ENCODE measurements around the gene ABCC5. TPM values are rescaled to one million over a fixed set of nuclear protein-coding genes. Genes with fewer than 3 reads are reported as not detected.

Gene ABCC5
- polyA plus RNA-seq, 4 donors = 9.2 to 64.6 (median 13.0) TPM

GRCh38 chr3:183896610-183897009 is 121.1 kb downstream of the ABCC5 start:
- H3K27me3 ChIP-seq (ENCODE audit: control insufficient read depth in 3 of 3, insufficient read depth in 3 of 3, low read length in 3 of 3) = peaks cover 0 to 8% (median 0%) of the 10 kb centered on the region in 3 donors
- H3K27ac ChIP-seq (ENCODE audit: low read depth in 1 of 3, low read length in 2 of 3) = no peak overlapping the region
- no peak for DNase-seq
- H3K4me3 ChIP-seq (ENCODE audit: low read depth in 1 of 3, low read length in 3 of 3) = no peak overlapping the region
- no peaks in the 10 kb centered on the region for H3K36me3 ChIP-seq (ENCODE audit: control insufficient read depth in 3 of 3, insufficient read depth in 2 of 3, low read depth in 1 of 3, low read length in 3 of 3)
- WGBS, 3 donors = 47 to 55% (median 49%) methylated on average over 2 of the region's 2 CpGs
- no peak for FAIRE-seq
- no peaks in the 10 kb centered on the region for H3K4me1 ChIP-seq (ENCODE audit: control insufficient read depth in 3 of 3, insufficient read depth in 2 of 3, low read depth in 1 of 3, low read length in 2 of 3)
- no peaks in the 10 kb centered on the region for H3K9me3 ChIP-seq (ENCODE audit: control insufficient read depth in 2 of 2, insufficient read depth in 1 of 2, low read depth in 1 of 2, low read length in 1 of 2)

GRCh38 chr3:183896184-183896583 is 121.5 kb downstream of the ABCC5 start:
- Histone ChIP-seq H3K4me1 (ENCODE audit: control insufficient read depth in 3 of 3, insufficient read depth in 2 of 3, low read depth in 1 of 3, low read length in 2 of 3) (no peaks in the 10 kb centered on the region), H3K9me3 (ENCODE audit: control insufficient read depth in 2 of 2, insufficient read depth in 1 of 2, low read depth in 1 of 2, low read length in 1 of 2) (no peaks in the 10 kb centered on the region), H3K4me3 (ENCODE audit: low read depth in 1 of 3, low read length in 3 of 3) (no peak overlapping the region), H3K27ac (ENCODE audit: low read depth in 1 of 3, low read length in 2 of 3) (no peak overlapping the region), H3K27me3 (ENCODE audit: control insufficient read depth in 3 of 3, insufficient read depth in 3 of 3, low read length in 3 of 3) (peaks cover 0 to 8% (median 0%) of the 10 kb centered on the region in 3 donors), H3K36me3 (ENCODE audit: control insufficient read depth in 3 of 3, insufficient read depth in 2 of 3, low read depth in 1 of 3, low read length in 3 of 3) (no peaks in the 10 kb centered on the region)
- 69 to 83% (median 71%) methylated on average over 3 of the region's 3 CpGs for WGBS, 3 donors
- DNase-seq (no peak), FAIRE-seq (no peak)

GRCh38 chr3:183895774-183896173 is 121.9 kb downstream of the ABCC5 start:
- WGBS, 3 donors = 87 to 90% (median 87%) methylated on average over 6 of the region's 6 CpGs
- FAIRE-seq = no peak

GRCh38 chr3:183895296-183895695 is 122.4 kb downstream of the ABCC5 start:
- peaks cover 0 to 8% (median 0%) of the 10 kb centered on the region in 3 donors for H3K27me3 ChIP-seq (ENCODE audit: control insufficient read depth in 3 of 3, insufficient read depth in 3 of 3, low read length in 3 of 3)
- no peaks in the 10 kb centered on the region for H3K36me3 ChIP-seq (ENCODE audit: control insufficient read depth in 3 of 3, insufficient read depth in 2 of 3, low read depth in 1 of 3, low read length in 3 of 3)
- no peaks in the 10 kb centered on the region for H3K4me1 ChIP-seq (ENCODE audit: control insufficient read depth in 3 of 3, insufficient read depth in 2 of 3, low read depth in 1 of 3, low read length in 2 of 3)
- peak; percentile 47 to 48 for DNase-seq
- H3K9me3 ChIP-seq (ENCODE audit: control insufficient read depth in 2 of 2, insufficient read depth in 1 of 2, low read depth in 1 of 2, low read length in 1 of 2) = no peaks in the 10 kb centered on the region
- 19 to 20% (median 20%) methylated on average over 5 of the region's 5 CpGs for WGBS, 3 donors
- H3K27ac ChIP-seq (ENCODE audit: low read depth in 1 of 3, low read length in 2 of 3) = no peak overlapping the region
- H3K4me3 ChIP-seq (ENCODE audit: low read depth in 1 of 3, low read length in 3 of 3) = no peak overlapping the region
- no peak for FAIRE-seq

More at GRCh38 chr3:183895774-183896173, 121.9 kb downstream of the ABCC5 start:
- H3K27me3 ChIP-seq (ENCODE audit: control insufficient read depth in 3 of 3, insufficient read depth in 3 of 3, low read length in 3 of 3) = peaks cover 0 to 8% (median 0%) of the 10 kb centered on the region in 3 donors
- no peaks in the 10 kb centered on the region for H3K9me3 ChIP-seq (ENCODE audit: control insufficient read depth in 2 of 2, insufficient read depth in 1 of 2, low read depth in 1 of 2, low read length in 1 of 2)
- no peak for DNase-seq
- no peak overlapping the region for H3K4me3 ChIP-seq (ENCODE audit: low read depth in 1 of 3, low read length in 3 of 3)
- no peak overlapping the region for H3K27ac ChIP-seq (ENCODE audit: low read depth in 1 of 3, low read length in 2 of 3)
- no peaks in the 10 kb centered on the region for H3K36me3 ChIP-seq (ENCODE audit: control insufficient read depth in 3 of 3, insufficient read depth in 2 of 3, low read depth in 1 of 3, low read length in 3 of 3)
- no peaks in the 10 kb centered on the region for H3K4me1 ChIP-seq (ENCODE audit: control insufficient read depth in 3 of 3, insufficient read depth in 2 of 3, low read depth in 1 of 3, low read length in 2 of 3)

GRCh38 chr3:183892610-183893214 is 125.0 kb downstream of the ABCC5 start:
- H3K4me1 ChIP-seq (ENCODE audit: control insufficient read depth in 3 of 3, insufficient read depth in 2 of 3, low read depth in 1 of 3, low read length in 2 of 3) = no peaks in the 10 kb centered on the region

GRCh38 chr3:183885766-183886165 is 131.9 kb downstream of the ABCC5 start:
- no peaks in the 10 kb centered on the region for H3K9me3 ChIP-seq (ENCODE audit: control insufficient read depth in 2 of 2, insufficient read depth in 1 of 2, low read depth in 1 of 2, low read length in 1 of 2)
- no peak overlapping the region for H3K27ac ChIP-seq (ENCODE audit: low read depth in 1 of 3, low read length in 2 of 3)
- H3K36me3 ChIP-seq (ENCODE audit: control insufficient read depth in 3 of 3, insufficient read depth in 2 of 3, low read depth in 1 of 3, low read length in 3 of 3) = peaks cover 0 to 1% (median 0%) of the 10 kb centered on the region in 3 donors
- 90 to 94% (median 91%) methylated on average over 10 of the region's 10 CpGs for WGBS, 3 donors
- peaks cover 3 to 6% (median 5%) of the 10 kb centered on the region in 3 donors for H3K4me1 ChIP-seq (ENCODE audit: control insufficient read depth in 3 of 3, insufficient read depth in 2 of 3, low read depth in 1 of 3, low read length in 2 of 3)
- H3K27me3 ChIP-seq (ENCODE audit: control insufficient read depth in 3 of 3, insufficient read depth in 3 of 3, low read length in 3 of 3) = peaks cover 0 to 4% (median 2%) of the 10 kb centered on the region in 3 donors
- DNase-seq (no peak), FAIRE-seq (no peak)
- no peak overlapping the region for H3K4me3 ChIP-seq (ENCODE audit: low read depth in 1 of 3, low read length in 3 of 3)

More at GRCh38 chr3:183892610-183893214, 125.0 kb downstream of the ABCC5 start:
- Histone ChIP-seq H3K4me3 (ENCODE audit: low read depth in 1 of 3, low read length in 3 of 3) (no peak overlapping the region), H3K9me3 (ENCODE audit: control insufficient read depth in 2 of 2, insufficient read depth in 1 of 2, low read depth in 1 of 2, low read length in 1 of 2) (no peaks in the 10 kb centered on the region), H3K27ac (ENCODE audit: low read depth in 1 of 3, low read length in 2 of 3) (peak overlapping the region in 1 of 3 donors; percentile 15), H3K36me3 (ENCODE audit: control insufficient read depth in 3 of 3, insufficient read depth in 2 of 3, low read depth in 1 of 3, low read length in 3 of 3) (no peaks in the 10 kb centered on the region), H3K27me3 (ENCODE audit: control insufficient read depth in 3 of 3, insufficient read depth in 3 of 3, low read length in 3 of 3) (peaks cover 0 to 4% (median 2%) of the 10 kb centered on the region in 3 donors)
- WGBS, 3 donors = 37 to 44% (median 43%) methylated on average over 9 of the region's 9 CpGs
- FAIRE-seq (no peak), DNase-seq (peak; percentile 31 to 71)

GRCh38 chr3:183884427-183885296 is 133.0 kb downstream of the ABCC5 start, which contains the start of gene PARL:
Gene PARL (minus strand): TSS chr3:183884880. CDS start chr3:183884846, 34 bp downstream.
- WGBS, 3 donors = 0 to 1% (median 0%) methylated on average over 61 to 63 of the region's 63 CpGs
- Histone ChIP-seq H3K36me3 (ENCODE audit: control insufficient read depth in 3 of 3, insufficient read depth in 2 of 3, low read depth in 1 of 3, low read length in 3 of 3) (peaks cover 0 to 4% (median 1%) of the 10 kb centered on the region in 3 donors), H3K4me1 (ENCODE audit: control insufficient read depth in 3 of 3, insufficient read depth in 2 of 3, low read depth in 1 of 3, low read length in 2 of 3) (peaks cover 3 to 6% (median 5%) of the 10 kb centered on the region in 3 donors), H3K9me3 (ENCODE audit: control insufficient read depth in 2 of 2, insufficient read depth in 1 of 2, low read depth in 1 of 2, low read length in 1 of 2) (no peaks in the 10 kb centered on the region), H3K27ac (ENCODE audit: low read depth in 1 of 3, low read length in 2 of 3) (peak within 1 kb of the TSS; percentile 60 to 83 (median 62)), H3K4me3 (ENCODE audit: low read depth in 1 of 3, low read length in 3 of 3) (peak within 1 kb of the TSS; percentile 70 to 96 (median 86)), H3K27me3 (ENCODE audit: control insufficient read depth in 3 of 3, insufficient read depth in 3 of 3, low read length in 3 of 3) (peaks cover 0 to 4% (median under 1%) of the 10 kb centered on the region in 3 donors)
- FAIRE-seq (no peak), DNase-seq (peak; percentile 95 to 98)

GRCh38 chr3:183884097-183884426 is 133.6 kb downstream of the ABCC5 start:
- 1 to 2% (median 1%) methylated on average over 9 of the region's 9 CpGs for WGBS, 3 donors
- Histone ChIP-seq H3K36me3 (ENCODE audit: control insufficient read depth in 3 of 3, insufficient read depth in 2 of 3, low read depth in 1 of 3, low read length in 3 of 3) (peaks cover 0 to 7% (median 1%) of the 10 kb centered on the region in 3 donors), H3K4me3 (ENCODE audit: low read depth in 1 of 3, low read length in 3 of 3) (peak overlapping the region; percentile 70 to 96 (median 86)), H3K4me1 (ENCODE audit: control insufficient read depth in 3 of 3, insufficient read depth in 2 of 3, low read depth in 1 of 3, low read length in 2 of 3) (peaks cover 3 to 6% (median 5%) of the 10 kb centered on the region in 3 donors), H3K27ac (ENCODE audit: low read depth in 1 of 3, low read length in 2 of 3) (peak overlapping the region; percentile 60 to 83 (median 62)), H3K27me3 (ENCODE audit: control insufficient read depth in 3 of 3, insufficient read depth in 3 of 3, low read length in 3 of 3) (peaks cover 0 to 4% (median 0%) of the 10 kb centered on the region in 3 donors), H3K9me3 (ENCODE audit: control insufficient read depth in 2 of 2, insufficient read depth in 1 of 2, low read depth in 1 of 2, low read length in 1 of 2) (no peaks in the 10 kb centered on the region)
- no peak for DNase-seq
- FAIRE-seq = no peak
